Sigmoid colon (tissue), 4 donors: Measurements from ENCODE around the gene GCSH.

Source experiments
- CTCF ChIP-seq, 4 experiments: fragments of 450-650 bp in 3 of 4; fragments of 200-600 bp in 1 of 4; IDR thresholded peaks; one replicate each; pipeline ENCODE4 v1.5.1; 2016 to 2019; ENCODE audit warnings: antibody characterized with exemption in 4 of 4, mild to moderate bottlenecking in 3 of 4, moderate library complexity in 2 of 4
- EP300 ChIP-seq, 4 donors: sonication (generic); formaldehyde crosslinking; IDR thresholded peaks; one replicate each; pipeline ENCODE4 v1.6.1; 2017; ENCODE audit warnings: antibody characterized with exemption in 4 of 4
- POLR2A ChIP-seq, 2 donors: fragments of 450-650 bp; IDR thresholded peaks; one replicate each; pipeline ENCODE4 v1.6.1; 2016; ENCODE audit warnings: antibody characterized with exemption in 2 of 2, mild to moderate bottlenecking in 2 of 2, moderate library complexity in 2 of 2
- POLR2AphosphoS5 ChIP-seq, 4 donors: sonication (generic); formaldehyde crosslinking; IDR thresholded peaks; one replicate each; pipeline ENCODE4 v1.6.1; 2017; ENCODE audit warnings: antibody characterized with exemption in 4 of 4

GRCh38 chr16:81040131-81040530 lies 56.1 kb downstream of the GCSH start:
- TF ChIP-seq CTCF (IDR thresholded peaks at IDR 0.05) = no peak
- no peak for TF ChIP-seq POLR2A (IDR thresholded peaks at IDR 0.05)
- TF ChIP-seq POLR2AphosphoS5 (IDR thresholded peaks at IDR 0.05) = no peak
- TF ChIP-seq EP300 (IDR thresholded peaks at IDR 0.05) = no peak
